ENCODE measurements around the gene NACC2. TPM values are rescaled to one million over a fixed set of nuclear protein-coding genes. Genes with fewer than 3 reads are reported as not detected.

Gene NACC2
- total and polyA plus RNA-seq, 2 donors (not counting 3 experiments of a cell fraction or from before 2014, with no cell fraction given) = 15.8 to 27.1 TPM

DNA sequence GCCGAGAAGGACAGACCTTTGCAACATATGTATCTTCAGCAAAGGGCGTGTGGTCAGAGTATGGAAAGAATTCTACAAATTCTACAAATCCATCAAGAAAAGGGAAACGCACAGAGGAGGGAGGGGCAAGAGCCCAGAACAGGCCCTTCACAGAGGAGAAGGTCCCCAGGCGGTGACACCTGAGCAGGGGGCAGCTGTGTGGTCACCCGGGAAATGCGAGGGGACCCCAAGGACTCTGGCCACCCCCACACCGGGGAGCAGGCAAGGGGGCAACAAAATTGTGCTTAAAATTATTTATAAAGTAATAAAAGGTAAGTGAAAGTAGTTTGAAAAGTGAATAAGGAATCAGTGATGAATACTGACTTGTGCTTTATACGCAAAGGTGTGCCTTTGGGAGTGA is 17.6 kb downstream of the NACC2 start:
- intact Hi-C loops (cut with micrococcal nuclease) (no loop called here), dilution Hi-C loops (cut with MboI; ENCODE audit: extremely low pct_ligation_motif_present, low sequenced_read_pairs) (no loop called here)
- no peak overlapping the region for H3K4me2 ChIP-seq (ENCODE audit: insufficient read depth, low read length)
- H3K4me1 ChIP-seq (ENCODE audit: control insufficient read depth, extremely low read depth, insufficient read depth, low read length) = no peaks in the 10 kb centered on the region
- no peaks in the 10 kb centered on the region for H4K20me1 ChIP-seq (replicated peaks; ENCODE audit: control insufficient read depth, extremely low read depth, insufficient read depth, low read length)
- peaks cover 70% of the 10 kb centered on the region for H3K79me2 ChIP-seq (ENCODE audit: control insufficient read depth, insufficient read depth, low read length)
- no peak for TF ChIP-seq POLR2A (IDR thresholded peaks at IDR 0.05; ENCODE audit: low read depth, low read length)
- no peak for TF ChIP-seq POLR2AphosphoS5 (IDR thresholded peaks at IDR 0.05; ENCODE audit: insufficient read depth, low read depth, low read length)
- no peak for TF ChIP-seq MYC (IDR thresholded peaks at IDR 0.05; ENCODE audit: low read depth, low read length)
- TF ChIP-seq, protein P1, sequence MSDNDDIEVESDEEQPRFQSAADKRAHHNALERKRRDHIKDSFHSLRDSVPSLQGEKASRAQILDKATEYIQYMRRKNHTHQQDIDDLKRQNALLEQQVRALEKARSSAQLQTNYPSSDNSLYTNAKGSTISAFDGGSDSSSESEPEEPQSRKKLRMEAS (IDR thresholded peaks at IDR 0.05; ENCODE audit: insufficient read depth, insufficient read length) = no peak
- TF ChIP-seq, protein P2, sequence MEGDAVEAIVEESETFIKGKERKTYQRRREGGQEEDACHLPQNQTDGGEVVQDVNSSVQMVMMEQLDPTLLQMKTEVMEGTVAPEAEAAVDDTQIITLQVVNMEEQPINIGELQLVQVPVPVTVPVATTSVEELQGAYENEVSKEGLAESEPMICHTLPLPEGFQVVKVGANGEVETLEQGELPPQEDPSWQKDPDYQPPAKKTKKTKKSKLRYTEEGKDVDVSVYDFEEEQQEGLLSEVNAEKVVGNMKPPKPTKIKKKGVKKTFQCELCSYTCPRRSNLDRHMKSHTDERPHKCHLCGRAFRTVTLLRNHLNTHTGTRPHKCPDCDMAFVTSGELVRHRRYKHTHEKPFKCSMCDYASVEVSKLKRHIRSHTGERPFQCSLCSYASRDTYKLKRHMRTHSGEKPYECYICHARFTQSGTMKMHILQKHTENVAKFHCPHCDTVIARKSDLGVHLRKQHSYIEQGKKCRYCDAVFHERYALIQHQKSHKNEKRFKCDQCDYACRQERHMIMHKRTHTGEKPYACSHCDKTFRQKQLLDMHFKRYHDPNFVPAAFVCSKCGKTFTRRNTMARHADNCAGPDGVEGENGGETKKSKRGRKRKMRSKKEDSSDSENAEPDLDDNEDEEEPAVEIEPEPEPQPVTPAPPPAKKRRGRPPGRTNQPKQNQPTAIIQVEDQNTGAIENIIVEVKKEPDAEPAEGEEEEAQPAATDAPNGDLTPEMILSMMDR (IDR thresholded peaks at IDR 0.05; ENCODE audit: extremely low read depth in 1 of 2, insufficient read depth in 1 of 2, low read depth in 1 of 2, low read length in 2 of 2) = no peak
- TF ChIP-seq FOS (IDR thresholded peaks at IDR 0.05; ENCODE audit: borderline replicate concordance, insufficient read depth, low read length) = no peak
- no peak for TF ChIP-seq GATA2 (IDR thresholded peaks at IDR 0.05; ENCODE audit: insufficient read depth, insufficient read length, low read depth, low read length)
- TF ChIP-seq EZH2 (IDR thresholded peaks at IDR 0.05; ENCODE audit: borderline replicate concordance, low read depth, low read length, severe bottlenecking) = no peak
- no peak for TF ChIP-seq JUN (IDR thresholded peaks at IDR 0.05; ENCODE audit: borderline replicate concordance, insufficient read depth, insufficient read length, low read depth)
- H3K9me1 ChIP-seq (replicated peaks; ENCODE audit: control insufficient read depth, extremely low read depth, insufficient read depth, low read length) = no peaks in the 10 kb centered on the region
- peaks cover 0 to 8% of the 10 kb centered on the region in 2 experiments for H3K36me3 ChIP-seq (ENCODE audit: control insufficient read depth in 2 of 2, extremely low read depth in 1 of 2, insufficient read depth in 2 of 2, low read length in 2 of 2)
- no peak overlapping the region for H3K9ac ChIP-seq (replicated peaks; ENCODE audit: extremely low read depth, insufficient read depth, low read length)
- FAIRE-seq (no peak), DNase-seq (ENCODE audit: low read depth, low spot score) (no peak)
- BruUV-seq (replicated peaks) = no TSS peak
- H3K9me3 ChIP-seq (replicated peaks; ENCODE audit: control insufficient read depth, insufficient read depth, low read length) = no peaks in the 10 kb centered on the region
- ChIA-PET POLR2A (no interaction called here), CTCF (no interaction called here)
- H3K27ac ChIP-seq (ENCODE audit: insufficient read depth, low read depth, low read length) = no peak overlapping the region
- H3K27me3 ChIP-seq (ENCODE audit: control insufficient read depth in 2 of 2, insufficient read depth in 2 of 2, low read length in 2 of 2) = no peaks in the 10 kb centered on the region
- no peak overlapping the region for H2AFZ ChIP-seq (ENCODE audit: low read depth, low read length)
- no peak overlapping the region for H3K4me3 ChIP-seq (replicated peaks in 1 of 3; ENCODE audit: insufficient read depth in 1 of 3, low read depth in 1 of 3, low read length in 3 of 3)
